NOMO-1 (cell line): ENCODE results near the gene RPS19BP1.

Experiments
- DNase-seq, 2 experiments: peaks; one replicate each; lab custom pipeline; 2025; ENCODE audit not compliant: unreplicated experiment in 2 of 2; lab: John Stamatoyannopoulos, UW

Gene RPS19BP1

GRCh38 chr22:39532215-39533073 is at the start of gene RPS19BP1:
TSS of gene RPS19BP1 (minus strand) at chr22:39532748. CDS start at chr22:39532738, 10 bp downstream.
- peak; percentile 100 for DNase-seq

DNA sequence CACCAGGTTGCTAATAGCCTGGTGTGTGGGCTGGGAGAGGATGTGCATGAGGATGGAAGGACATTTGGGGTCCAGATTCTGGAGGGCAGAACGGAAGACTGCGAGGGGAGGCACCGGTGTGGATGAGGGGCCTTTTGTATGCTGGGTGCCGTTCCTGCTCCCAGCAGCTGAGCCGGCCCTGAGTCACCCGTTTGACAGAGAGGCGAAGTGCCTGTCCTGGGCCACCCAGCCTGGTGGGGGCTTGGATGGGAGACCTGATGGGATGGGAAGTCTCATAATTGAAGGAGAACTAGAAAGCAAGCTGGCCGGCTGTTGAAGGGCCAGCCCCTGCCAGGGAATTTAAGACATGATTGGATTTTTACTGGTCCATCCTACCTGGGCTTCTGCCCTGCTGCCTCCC is 48.8 kb upstream of the RPS19BP1 start:
- no peak for DNase-seq

DNA sequence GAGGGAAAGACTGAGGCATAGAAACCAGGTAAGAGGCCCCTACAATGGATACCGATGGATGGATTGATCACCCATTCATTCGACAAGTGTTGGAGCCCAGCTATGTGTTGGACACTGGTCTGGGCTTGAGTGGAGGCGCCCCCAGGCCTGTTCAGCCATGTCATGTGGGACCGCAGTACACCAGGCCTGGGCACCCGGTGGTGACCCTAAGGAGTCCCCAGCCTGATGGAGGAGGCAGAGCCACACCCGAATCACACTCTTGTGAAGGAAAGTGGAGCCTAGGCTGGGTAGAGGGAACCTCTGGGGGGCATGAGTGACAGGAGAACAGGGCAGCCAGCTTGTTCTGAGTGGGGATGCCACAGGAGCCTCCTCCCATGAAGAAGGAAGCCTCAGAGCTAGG is 48.2 kb upstream of the RPS19BP1 start:
- DNase-seq = no peak

- no peak for DNase-seq
Observed at GRCh38 chr22:39580006-39580441, 47.5 kb upstream of the RPS19BP1 start.

DNA sequence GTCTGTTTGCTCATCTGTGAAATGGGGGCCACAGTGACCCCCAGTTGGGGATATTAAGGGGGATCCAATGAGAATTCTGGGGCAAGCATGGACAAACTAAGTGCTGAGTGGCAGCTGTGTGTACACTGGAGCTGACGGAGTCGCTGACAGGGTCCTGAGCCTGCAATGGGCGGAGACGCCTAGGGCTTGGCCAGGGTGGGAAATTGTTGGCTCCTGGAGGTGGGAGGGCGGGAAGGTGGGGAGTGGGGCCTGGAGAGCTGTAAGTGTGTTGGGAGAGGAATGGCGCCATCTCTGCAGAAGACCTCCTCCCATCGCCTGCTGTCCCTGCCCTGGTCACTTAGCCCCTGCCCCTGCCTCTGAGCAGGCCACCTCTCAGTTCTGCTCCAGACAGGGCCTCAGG is 45.4 kb upstream of the RPS19BP1 start:
- DNase-seq = no peak

- no peak for DNase-seq
Observed at GRCh38 chr22:39577366-39577765, 44.8 kb upstream of the RPS19BP1 start.

DNA sequence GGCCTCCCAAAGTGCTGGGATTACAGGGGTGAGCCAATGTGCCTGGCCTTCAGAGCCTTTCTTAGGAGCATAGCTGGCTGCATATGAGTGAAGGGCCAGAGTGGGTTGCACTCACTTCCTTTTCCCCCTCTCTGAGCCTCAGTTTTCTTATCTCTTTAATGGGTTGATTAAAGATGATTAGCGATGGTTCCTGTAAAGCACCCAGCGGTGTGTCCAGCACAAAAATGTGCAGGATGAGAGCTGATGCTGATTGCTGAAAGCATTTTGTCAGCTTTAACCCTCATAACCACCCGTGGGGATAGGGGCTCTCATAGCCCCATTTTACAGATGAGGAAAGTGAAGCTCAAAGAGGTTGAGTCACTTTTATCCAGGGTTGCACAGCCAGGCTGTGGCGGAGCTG is 43.5 kb upstream of the RPS19BP1 start:
- no peak for DNase-seq

DNA sequence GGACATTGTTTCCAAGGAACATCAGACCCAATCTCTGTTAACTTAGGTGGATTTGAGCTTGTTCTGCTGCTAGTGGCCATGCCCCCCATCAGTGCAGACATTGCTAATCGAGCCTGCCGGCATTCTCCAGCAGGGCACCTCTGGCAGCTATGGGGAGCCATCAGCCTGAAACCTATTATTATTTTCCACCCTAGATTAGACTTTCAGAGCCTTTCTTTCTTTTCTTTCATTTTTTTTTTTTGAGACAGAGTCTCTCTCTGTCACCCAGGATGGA is 42.9 kb upstream of the RPS19BP1 start:
- DNase-seq = no peak

DNA sequence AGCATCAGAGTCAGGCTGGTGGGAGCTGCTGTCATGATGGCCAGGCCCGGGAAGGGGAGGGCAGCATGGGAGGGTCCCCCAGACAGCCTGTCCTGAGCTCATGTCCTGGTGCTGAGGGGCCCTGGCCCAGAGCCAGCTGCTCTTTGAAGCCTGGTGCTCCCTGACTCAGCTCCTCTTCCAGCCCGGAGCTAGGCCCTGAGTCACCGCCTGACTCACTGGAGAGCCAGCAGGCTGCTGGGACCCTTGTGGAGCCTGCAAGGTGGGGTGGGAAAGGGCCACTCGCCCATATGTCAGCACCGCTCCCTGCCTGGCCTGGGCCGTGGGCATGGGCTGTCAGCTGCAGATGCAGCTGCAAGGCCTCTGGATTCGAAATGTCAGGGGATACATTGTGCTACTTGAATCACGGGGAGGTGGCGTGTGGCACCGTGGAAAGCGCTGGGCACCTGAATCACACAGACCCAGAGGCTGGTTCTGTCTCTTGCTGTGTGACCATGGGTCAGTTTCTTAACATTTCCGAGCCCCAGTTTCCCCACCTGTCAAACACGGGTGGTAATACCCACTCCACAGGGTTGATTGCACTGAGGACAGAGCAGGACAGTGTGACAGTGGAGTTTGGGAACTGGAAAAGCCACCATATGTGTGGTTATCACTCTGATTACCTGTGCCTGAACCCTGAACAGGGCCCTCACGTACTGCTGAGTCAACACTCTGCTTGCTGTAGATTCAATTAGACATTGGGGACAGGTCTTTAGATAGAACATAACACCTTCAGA is 42.4 kb upstream of the RPS19BP1 start:
- DNase-seq = no peak

DNA sequence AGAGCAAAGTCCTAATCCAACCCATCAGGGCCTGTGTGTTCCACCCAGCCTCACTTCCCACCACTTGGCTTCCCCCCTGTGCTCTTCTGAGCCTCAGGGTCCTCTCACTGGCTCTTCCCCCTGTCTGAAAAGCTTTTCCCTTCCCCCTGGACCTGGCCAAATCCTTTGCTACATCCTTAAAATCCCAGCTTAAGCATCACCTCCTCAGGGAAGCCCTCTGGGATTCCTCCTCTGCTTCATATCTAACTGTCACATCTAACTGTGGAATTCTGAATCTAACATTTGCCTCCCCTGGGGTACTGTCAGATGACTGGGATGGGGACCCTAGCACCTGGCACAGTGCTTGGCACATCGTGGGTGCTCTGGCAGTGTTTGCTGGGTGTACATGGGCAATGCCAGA is 39.0 kb upstream of the RPS19BP1 start:
- DNase-seq = no peak

DNA sequence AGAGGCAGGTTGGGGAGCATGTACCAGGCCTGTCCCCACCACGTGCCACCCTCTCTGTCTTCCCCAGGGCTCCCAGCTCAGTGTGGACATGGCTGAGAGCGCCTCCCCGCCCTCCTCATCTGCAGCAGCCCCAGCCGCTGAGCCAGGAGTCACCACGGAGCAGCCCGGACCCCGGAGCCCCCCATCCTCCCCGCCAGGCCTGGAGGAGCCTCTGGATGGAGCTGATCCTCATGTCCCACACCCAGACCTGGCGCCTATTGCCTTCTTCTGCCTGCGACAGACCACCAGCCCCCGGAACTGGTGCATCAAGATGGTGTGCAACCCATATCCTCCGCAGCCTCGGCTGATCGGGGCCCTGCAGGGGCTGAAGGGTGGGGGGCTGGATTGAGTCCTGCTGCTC is 38.1 kb upstream of the RPS19BP1 start, which contains the start of gene CACNA1I:
Gene CACNA1I, plus strand, starts transcription at position 89 of the 400 bp plus-strand sequence. Its CDS starts 0 bp downstream, at position 89.
- no peak for DNase-seq

- DNase-seq = no peak
Observed at GRCh38 chr22:39570226-39570625, 37.7 kb upstream of the RPS19BP1 start.

- DNase-seq = no peak
Observed at GRCh38 chr22:39569066-39569465, 36.5 kb upstream of the RPS19BP1 start.

DNA sequence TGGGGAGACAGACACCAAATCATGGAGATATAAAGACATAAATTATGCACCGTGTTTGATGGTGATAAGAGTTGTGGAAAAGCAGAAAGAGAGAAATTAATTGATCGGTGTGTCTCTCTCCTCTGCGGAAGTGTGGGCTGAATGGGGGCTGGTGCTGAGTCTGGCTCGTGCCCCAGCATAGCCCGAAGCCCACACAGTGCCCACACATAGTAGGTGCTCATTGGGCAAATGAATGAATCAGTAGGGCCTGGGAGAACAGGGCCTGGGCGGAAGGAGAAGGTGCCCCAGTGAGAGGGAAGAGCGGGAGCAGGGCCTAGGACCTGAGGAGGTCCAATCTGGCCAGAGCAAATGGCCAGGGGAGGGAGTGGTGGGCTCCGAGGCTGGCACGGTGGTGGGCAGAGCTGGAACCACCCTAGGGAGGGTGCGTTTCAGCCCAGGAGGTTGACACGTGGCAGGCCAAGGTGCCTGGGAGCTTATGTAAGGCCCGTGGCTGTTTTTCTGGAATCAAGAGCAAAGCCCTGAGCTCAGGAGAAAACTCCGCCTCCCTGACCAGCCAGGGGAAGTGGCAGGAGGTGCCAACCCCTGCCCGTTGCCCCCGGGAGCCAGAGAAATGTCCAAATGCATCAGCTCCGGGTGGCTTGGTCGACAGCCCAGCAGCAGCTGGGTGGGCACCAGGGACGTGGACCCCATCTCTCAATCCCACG is 35.9 kb upstream of the RPS19BP1 start:
- DNase-seq = no peak

DNA sequence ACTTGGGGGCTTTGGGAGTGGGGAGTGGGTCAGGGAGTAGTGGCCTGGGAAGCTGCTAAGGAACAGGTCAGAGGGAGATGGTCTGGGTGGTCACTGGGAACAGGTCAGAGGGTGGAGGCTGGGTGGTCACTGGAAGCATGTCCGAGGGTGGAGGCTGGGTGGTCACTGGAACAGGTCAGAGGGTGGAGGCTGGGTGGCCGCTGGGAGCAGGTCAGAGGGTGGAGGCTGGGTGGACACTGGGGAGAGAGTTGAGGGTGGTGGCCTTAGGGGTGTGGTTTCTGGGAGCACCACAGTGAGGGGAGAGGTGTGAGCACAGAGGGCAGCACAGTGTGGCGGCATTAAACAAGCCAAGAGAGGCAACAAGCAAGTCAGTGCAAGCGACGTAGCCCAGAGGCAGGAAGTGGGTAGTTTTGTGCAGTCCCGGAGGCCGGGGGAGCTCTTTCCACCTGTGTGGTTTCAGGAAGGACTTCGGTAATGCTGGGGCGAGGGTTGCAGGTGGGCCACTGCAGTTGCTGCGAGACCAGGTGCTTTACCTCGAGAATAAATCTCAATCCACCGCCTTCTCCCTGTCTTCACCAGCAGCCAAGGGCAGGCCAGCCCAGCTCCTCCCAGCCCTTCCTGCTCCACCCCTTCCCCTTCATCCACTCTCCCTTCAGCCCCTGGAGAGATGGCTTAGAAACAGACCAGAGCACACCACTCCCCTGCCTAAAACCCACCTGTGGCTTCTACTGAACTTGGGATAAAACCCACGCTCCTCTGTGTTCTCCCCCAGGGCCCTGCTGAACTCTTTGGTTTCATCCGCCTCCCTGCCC is 34.8 kb upstream of the RPS19BP1 start:
- no peak for DNase-seq

DNA sequence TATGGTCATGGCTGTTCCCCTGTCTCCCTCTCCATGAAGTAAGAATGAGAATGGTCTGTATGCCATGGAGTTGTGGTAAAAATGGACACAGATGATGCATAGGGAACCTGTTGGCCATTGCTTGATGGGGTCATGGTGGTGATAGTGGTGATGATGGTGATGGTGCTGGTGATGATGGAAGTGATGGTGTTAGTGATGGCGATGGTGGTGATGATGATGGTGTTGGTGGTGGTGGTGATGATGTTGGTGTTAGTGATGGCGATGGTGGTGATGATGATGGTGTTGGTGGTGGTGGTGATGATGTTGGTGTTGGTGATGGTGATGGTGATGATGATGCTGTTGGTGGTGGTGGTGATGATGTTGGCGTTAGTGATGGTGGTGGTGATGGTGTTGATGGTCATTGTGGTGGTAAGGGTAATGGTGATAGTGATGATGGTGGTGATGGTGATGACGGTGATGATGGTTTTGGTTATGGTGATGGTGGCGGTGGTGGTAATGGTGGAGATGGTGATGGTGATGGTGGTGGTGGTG is 32.9 kb upstream of the RPS19BP1 start:
- DNase-seq = no peak

DNA sequence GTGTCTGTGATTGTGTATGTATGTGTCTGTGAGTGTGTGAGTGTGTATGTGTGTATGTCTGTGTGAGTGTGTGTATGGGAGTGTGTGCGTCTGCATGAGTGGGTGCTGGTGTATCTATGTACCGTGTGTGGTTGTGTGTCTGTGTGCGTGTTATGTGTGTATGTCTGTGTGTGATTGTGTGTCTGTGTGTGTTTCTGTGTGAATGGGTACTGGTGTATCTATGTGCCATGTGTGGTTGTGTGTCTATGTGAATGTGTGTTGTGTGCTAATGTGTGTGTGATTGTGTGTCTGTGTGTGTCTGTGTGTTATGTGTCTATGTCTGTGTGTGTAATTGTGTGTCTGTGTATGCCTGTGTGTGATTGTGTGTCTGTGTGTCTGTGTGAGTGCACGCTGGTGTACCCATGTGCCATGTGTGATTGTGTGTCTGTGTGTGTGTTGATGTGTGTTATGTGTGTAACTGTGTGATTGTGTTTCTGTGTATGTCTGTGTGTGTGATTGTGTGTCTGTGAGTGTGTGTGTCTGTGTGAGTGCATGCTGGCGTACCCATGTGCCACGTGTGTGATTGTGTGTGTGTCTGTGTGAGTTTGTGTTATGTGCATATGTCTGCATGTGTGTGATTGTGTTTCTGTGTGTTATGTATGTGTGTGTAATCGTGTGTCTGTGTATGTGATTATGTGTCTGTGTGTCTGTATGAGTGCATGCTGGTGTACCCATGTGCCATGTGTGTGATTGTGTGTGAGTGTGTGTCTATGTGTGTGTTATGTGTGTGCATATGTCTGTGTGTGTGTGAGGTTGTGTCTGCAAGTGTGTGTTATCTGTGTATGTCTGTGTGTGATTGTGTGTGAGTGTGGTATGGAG is 31.3 kb upstream of the RPS19BP1 start:
- no peak for DNase-seq

DNA sequence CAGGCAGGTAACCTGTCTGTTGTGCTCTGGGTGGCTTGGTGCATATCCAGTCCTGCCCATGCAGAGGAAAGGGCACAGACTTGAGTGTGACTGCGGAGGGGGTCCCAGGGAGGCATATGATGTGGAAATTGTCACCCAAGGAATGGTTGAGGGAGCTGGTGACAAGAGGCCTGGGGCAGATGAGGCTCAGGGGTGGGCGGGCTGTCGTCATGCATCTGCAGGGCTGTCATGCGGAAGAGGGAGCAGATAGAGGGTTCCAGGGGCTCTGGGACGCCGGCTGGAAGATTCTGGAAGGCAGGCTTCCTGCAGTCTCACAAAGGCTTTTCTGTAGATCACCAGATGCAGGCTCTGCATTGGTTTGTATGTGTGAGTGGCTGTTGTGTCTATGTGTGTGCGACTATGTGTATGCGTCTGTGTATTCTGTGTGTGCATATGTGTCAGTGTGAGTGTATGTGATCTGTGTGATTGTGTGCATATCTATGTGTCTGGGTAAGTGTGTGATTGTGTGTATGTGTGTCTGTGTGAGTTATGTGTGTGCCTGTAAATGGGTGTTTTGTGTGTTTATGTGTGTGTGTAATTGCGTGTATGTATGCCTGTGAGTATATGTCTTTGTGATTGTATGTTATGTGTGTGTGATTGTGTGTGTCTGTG is 30.4 kb upstream of the RPS19BP1 start:
- DNase-seq = no peak

DNA sequence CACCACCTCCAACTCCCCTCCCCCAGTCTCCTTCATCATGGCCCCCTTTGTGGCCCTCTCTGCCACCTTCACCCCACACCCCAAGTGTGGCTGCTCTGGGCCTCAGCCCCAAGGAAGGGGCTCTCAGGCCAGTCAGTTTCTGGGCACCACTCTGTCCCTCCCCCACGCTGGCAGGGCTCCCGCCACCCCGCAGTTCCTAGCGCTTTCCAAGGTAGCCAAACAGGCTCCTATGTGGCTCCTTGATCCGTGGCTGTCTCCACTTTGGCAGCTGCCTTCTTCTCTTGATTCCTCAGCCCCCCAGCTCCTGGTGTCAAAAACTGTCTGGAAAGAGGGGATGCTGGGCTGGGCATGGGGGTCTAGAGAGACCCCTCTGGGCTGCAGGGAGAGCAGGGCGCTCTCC is 27.6 kb upstream of the RPS19BP1 start:
- no peak for DNase-seq
